H9 (cell line): ENCODE measurements around the gene MGRN1. TPM values are rescaled to one million over a fixed set of nuclear protein-coding genes. Genes with fewer than 3 reads are reported as not detected.

Experiments
- DNase-seq: peaks from one replicate; pipeline ENCODE4 v3.0.0-alpha.2; 2017
- H2AFZ ChIP-seq: one replicate; pipeline ENCODE4 v1.6.1; 2013; ENCODE audit warnings: mild to moderate bottlenecking, low read length, control low read depth, moderate library complexity
- H2AK5ac ChIP-seq: 2 replicates; pipeline ENCODE4 v1.6.1; 2013; ENCODE audit warnings: low read length, control low read depth, mixed read lengths; ENCODE audit not compliant: insufficient read length
- H2BK120ac ChIP-seq: one replicate; pipeline ENCODE4 v1.6.1; 2013; ENCODE audit warnings: low read depth, mild to moderate bottlenecking, low read length, control low read depth, inconsistent platforms; ENCODE audit not compliant: poor library complexity, severe bottlenecking
- H2BK12ac ChIP-seq: 2 replicates; pipeline ENCODE4 v1.6.1; 2013; ENCODE audit warnings: low read length, control low read depth, mixed read lengths, low read depth; ENCODE audit not compliant: insufficient read length
- H2BK15ac ChIP-seq: 2 replicates; pipeline ENCODE4 v1.6.1; 2013; ENCODE audit warnings: low read depth, low read length, control low read depth
- H2BK20ac ChIP-seq: one replicate; pipeline ENCODE4 v1.6.1; 2013; ENCODE audit warnings: low read depth, mild to moderate bottlenecking, low read length, control low read depth, inconsistent platforms; ENCODE audit not compliant: poor library complexity, severe bottlenecking
- H2BK5ac ChIP-seq: 2 replicates; pipeline ENCODE4 v1.6.1; 2013; ENCODE audit warnings: low read length, control low read depth, mixed read lengths; ENCODE audit not compliant: insufficient read length
- H3K14ac ChIP-seq: 2 replicates; pipeline ENCODE4 v1.6.1; 2013; ENCODE audit warnings: low read length, control low read depth; ENCODE audit not compliant: insufficient read depth
- H3K18ac ChIP-seq: 2 replicates; pipeline ENCODE4 v1.6.1; 2013; ENCODE audit warnings: low read depth, mild to moderate bottlenecking, mixed read lengths, low read length, control low read depth; ENCODE audit not compliant: insufficient read length
- H3K23ac ChIP-seq: 2 replicates; pipeline ENCODE4 v1.6.1; 2013; ENCODE audit warnings: low read length, control low read depth, mixed read lengths, low read depth; ENCODE audit not compliant: insufficient read length
- H3K23me2 ChIP-seq: 2 replicates; pipeline ENCODE4 v1.6.1; 2013; ENCODE audit warnings: low read depth, mild to moderate bottlenecking, mixed read lengths, low read length, control low read depth; ENCODE audit not compliant: insufficient read length, poor library complexity, severe bottlenecking
- H3K27ac ChIP-seq: 2 replicates; pipeline ENCODE4 v1.5.1; 2013; ENCODE audit warnings: low read length, control low read depth, mixed read lengths, low read depth; ENCODE audit not compliant: insufficient read length
- H3K27me3 ChIP-seq: 2 replicates; pipeline ENCODE4 v1.6.1; 2013; ENCODE audit warnings: low read length, control low read depth, inconsistent platforms; ENCODE audit not compliant: insufficient read depth
- H3K4ac ChIP-seq: 2 replicates; pipeline ENCODE4 v1.6.1; 2013; ENCODE audit warnings: low read depth, mild to moderate bottlenecking, control low read depth, inconsistent platforms, low read length, moderate library complexity
- H3K4me1 ChIP-seq: 2 replicates; pipeline ENCODE4 v1.6.1; 2013; ENCODE audit warnings: low read length, control low read depth, inconsistent platforms; ENCODE audit not compliant: insufficient read depth
- H3K4me2 ChIP-seq: 2 replicates; pipeline ENCODE4 v1.6.1; 2013; ENCODE audit warnings: low read length, control low read depth, mixed read lengths; ENCODE audit not compliant: insufficient read length, insufficient read depth
- H3K56ac ChIP-seq: 2 replicates; pipeline ENCODE4 v1.6.1; 2013; ENCODE audit warnings: low read depth, mild to moderate bottlenecking, mixed read lengths, low read length, control low read depth; ENCODE audit not compliant: insufficient read length
- H3K79me1 ChIP-seq: 2 replicates; pipeline ENCODE4 v1.6.1; 2013; ENCODE audit warnings: low read depth, mild to moderate bottlenecking, moderate library complexity, low read length, control low read depth, inconsistent platforms; ENCODE audit not compliant: insufficient read depth, poor library complexity, severe bottlenecking
- H3K79me2 ChIP-seq: 2 replicates; pipeline ENCODE4 v1.6.1; 2013; ENCODE audit warnings: low read length, control low read depth, inconsistent platforms; ENCODE audit not compliant: insufficient read depth
- H3K9ac ChIP-seq: 2 replicates; pipeline ENCODE4 v1.6.1; 2013; ENCODE audit warnings: low read length, control low read depth, mixed read lengths; ENCODE audit not compliant: insufficient read length; ENCODE audit errors: extremely low read depth
- H3K9me3 ChIP-seq: one replicate; pipeline ENCODE4 v1.6.1; 2013; ENCODE audit warnings: low read depth, low read length, inconsistent platforms; ENCODE audit not compliant: control insufficient read depth
- H3T11ph ChIP-seq: one replicate; pipeline ENCODE4 v1.6.1; 2013; ENCODE audit warnings: mild to moderate bottlenecking, low read length, control low read depth, inconsistent platforms
- H4K20me1 ChIP-seq: one replicate; pipeline ENCODE4 v1.6.1; 2013; ENCODE audit not compliant: control insufficient read depth, insufficient read length, insufficient read depth
- H4K5ac ChIP-seq: 2 replicates; pipeline ENCODE4 v1.6.1; 2013; ENCODE audit warnings: low read depth, mild to moderate bottlenecking, mixed read lengths, low read length, control low read depth; ENCODE audit not compliant: insufficient read length
- H4K8ac ChIP-seq: replicated peaks from 2 replicates; pipeline ENCODE4 v1.6.1; 2013; ENCODE audit warnings: low read length, control low read depth, mixed read lengths, low read depth; ENCODE audit not compliant: insufficient read length
- H4K91ac ChIP-seq: 2 replicates; pipeline ENCODE4 v1.6.1; 2013; ENCODE audit warnings: low read depth, mild to moderate bottlenecking, moderate library complexity, mixed read lengths, low read length, control low read depth; ENCODE audit not compliant: insufficient read length
- H3K27ac Mint-ChIP-seq, 3 experiments: 2 replicates in 2 of 3; 3 replicates in 1 of 3; pipeline ENCODE4 v1.8.0; 2020 to 2021; ENCODE audit warnings: mixed read lengths in 3 of 3, mild to moderate bottlenecking in 1 of 3, moderate library complexity in 1 of 3
- H3K27me3 Mint-ChIP-seq: 2 replicates; pipeline ENCODE4 v1.8.0; 2021; ENCODE audit warnings: low read depth, mild to moderate bottlenecking, moderate library complexity, mixed read lengths
- H3K36me3 Mint-ChIP-seq, 3 experiments: 2 replicates in 2 of 3; 3 replicates in 1 of 3; pipeline ENCODE4 v1.8.0; 2020 to 2021; ENCODE audit warnings: low read depth in 3 of 3, mixed read lengths in 3 of 3; ENCODE audit not compliant: insufficient read depth in 1 of 3
- H3K4me1 Mint-ChIP-seq, 2 experiments: 2 replicates each; pipeline ENCODE4 v1.8.0; 2020; ENCODE audit warnings: mixed read lengths in 2 of 2
- H3K4me3 Mint-ChIP-seq, 2 experiments: 2 replicates in 1 of 2; 3 replicates in 1 of 2; pipeline ENCODE4 v1.8.0; 2020 to 2021; ENCODE audit warnings: mild to moderate bottlenecking in 2 of 2, mixed read lengths in 2 of 2, moderate library complexity in 1 of 2
- H3K9me3 Mint-ChIP-seq, 2 experiments: 2 replicates in 1 of 2; 3 replicates in 1 of 2; pipeline ENCODE4 v1.8.0; 2020; ENCODE audit warnings: mild to moderate bottlenecking in 2 of 2, mixed read lengths in 2 of 2, moderate library complexity in 1 of 2
- WGBS: extraction: QIAGEN DNeasy Blood & Tissue Kit; methylation state at CpG from one replicate; pipeline ENCODE4 v1.1.7; 2013; ENCODE audit warnings: missing lambda C conversion rate, low lambda C conversion rate, mixed read lengths; ENCODE audit not compliant: insufficient read length; ENCODE audit errors: extremely low coverage; 5-methylcytosine and 5-hydroxymethylcytosine counted together
- total RNA-seq: library from RNA; stranded (reverse); gene quantifications from 2 replicates; pipeline ENCODE4 v1.2.1, GENCODE V29; 2021
- TF ChIP-seq, protein P1 (sequence below): fragments of 200-600 bp; sonication (generic); conservative IDR thresholded peaks from 3 replicates; pipeline ENCODE4 v1.8.0; 2021; ENCODE audit warnings: antibody characterized with exemption, mild to moderate bottlenecking

Gene MGRN1
- total RNA-seq, 1 experiment from 2014 or later, result 91.6 TPM

DNA sequence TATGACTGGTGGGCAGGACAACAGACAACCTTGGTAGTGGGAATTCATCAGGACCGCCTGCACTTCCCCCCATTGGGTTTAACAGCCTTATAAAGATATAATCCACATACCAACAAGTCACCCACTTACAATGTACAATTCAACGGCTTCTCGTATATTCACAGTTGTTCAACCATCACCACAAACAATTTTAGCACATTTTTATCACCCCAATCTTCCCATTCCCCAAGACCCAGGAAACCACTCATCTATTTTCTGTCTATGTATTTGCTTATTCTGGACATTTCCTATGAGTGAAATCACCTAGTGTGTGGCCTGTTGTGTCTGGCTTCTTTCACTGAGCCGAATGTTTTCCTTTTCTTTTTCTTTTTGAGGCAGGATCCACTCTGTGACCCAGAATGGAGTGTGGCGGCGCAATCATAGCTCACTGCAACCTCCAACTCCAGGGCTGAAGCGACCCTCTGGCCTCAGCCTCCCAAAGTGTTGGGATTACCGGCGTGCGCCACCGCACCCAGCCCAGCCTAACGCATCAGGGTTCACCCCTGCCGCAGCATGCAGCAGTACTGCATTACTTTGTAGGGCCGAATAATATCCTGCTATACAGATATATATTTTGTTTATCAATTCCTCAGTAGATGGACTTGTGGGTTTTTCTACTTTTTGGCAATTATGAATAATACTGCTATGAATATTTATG, 98.6 kb downstream of the MGRN1 start:
- H4K20me1 ChIP-seq, result no peaks in the 10 kb centered on the region
- no peak overlapping the region for H4K8ac ChIP-seq
- no peak overlapping the region for H2AK5ac ChIP-seq
- H3K27me3 ChIP-seq, result no peaks in the 10 kb centered on the region
- Mint-ChIP-seq H3K9me3 (no peaks in the 10 kb centered on the region), H3K27me3 (no peaks in the 10 kb centered on the region), H3K4me3 (no peak overlapping the region), H3K27ac (peak overlapping the region in 1 of 3 experiments; percentile 22; a peak in 3 of 7 replicates), H3K36me3 (peaks cover 8 to 43% (median 36%) of the 10 kb centered on the region in 3 experiments; a peak in 6 of 7 replicates), H3K4me1 (peaks cover 4 to 13% of the 10 kb centered on the region in 2 experiments)
- H2BK15ac ChIP-seq, result no peak overlapping the region
- H3K79me1 ChIP-seq, result no peaks in the 10 kb centered on the region
- H3K27ac ChIP-seq, result no peak overlapping the region
- no peak overlapping the region for H3K14ac ChIP-seq
- H3T11ph ChIP-seq, result no peak overlapping the region
- H4K91ac ChIP-seq, result no peak overlapping the region
- H2BK12ac ChIP-seq, result no peak overlapping the region
- H2BK120ac ChIP-seq, result no peak overlapping the region
- no peak overlapping the region for H2BK20ac ChIP-seq
- no peak overlapping the region for H4K5ac ChIP-seq
- H3K23ac ChIP-seq, result no peak overlapping the region
- H3K56ac ChIP-seq, result no peak overlapping the region
- no peak for DNase-seq
- no peak overlapping the region for H2BK5ac ChIP-seq
- H3K18ac ChIP-seq, result no peak overlapping the region
- H3K4me1 ChIP-seq, result peaks cover 3% of the 10 kb centered on the region; the same call in 1 of the 2 replicates
- no peak overlapping the region for H3K4ac ChIP-seq
- no peak overlapping the region for H3K4me2 ChIP-seq
- no peaks in the 10 kb centered on the region for H3K23me2 ChIP-seq
- no peaks in the 10 kb centered on the region for H3K79me2 ChIP-seq
- TF ChIP-seq, protein P1, sequence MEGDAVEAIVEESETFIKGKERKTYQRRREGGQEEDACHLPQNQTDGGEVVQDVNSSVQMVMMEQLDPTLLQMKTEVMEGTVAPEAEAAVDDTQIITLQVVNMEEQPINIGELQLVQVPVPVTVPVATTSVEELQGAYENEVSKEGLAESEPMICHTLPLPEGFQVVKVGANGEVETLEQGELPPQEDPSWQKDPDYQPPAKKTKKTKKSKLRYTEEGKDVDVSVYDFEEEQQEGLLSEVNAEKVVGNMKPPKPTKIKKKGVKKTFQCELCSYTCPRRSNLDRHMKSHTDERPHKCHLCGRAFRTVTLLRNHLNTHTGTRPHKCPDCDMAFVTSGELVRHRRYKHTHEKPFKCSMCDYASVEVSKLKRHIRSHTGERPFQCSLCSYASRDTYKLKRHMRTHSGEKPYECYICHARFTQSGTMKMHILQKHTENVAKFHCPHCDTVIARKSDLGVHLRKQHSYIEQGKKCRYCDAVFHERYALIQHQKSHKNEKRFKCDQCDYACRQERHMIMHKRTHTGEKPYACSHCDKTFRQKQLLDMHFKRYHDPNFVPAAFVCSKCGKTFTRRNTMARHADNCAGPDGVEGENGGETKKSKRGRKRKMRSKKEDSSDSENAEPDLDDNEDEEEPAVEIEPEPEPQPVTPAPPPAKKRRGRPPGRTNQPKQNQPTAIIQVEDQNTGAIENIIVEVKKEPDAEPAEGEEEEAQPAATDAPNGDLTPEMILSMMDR, result no peak
- no CpG with 5 or more reads among the region's 14 CpGs for WGBS
- no peak overlapping the region for H2AFZ ChIP-seq
- H3K9me3 ChIP-seq, result no peaks in the 10 kb centered on the region
- H3K9ac ChIP-seq, result no peak overlapping the region
